ENCODE measurements around the gene CLIP2.
"Not testable (repeated sequence)": the region's sequence is repeated elsewhere in the genome, so short reads cannot be mapped to it uniquely, and the experiment has no call there.

The CLIP2 gene

GRCh38 chr7:74306730-74307469, 17.7 kb downstream of the CLIP2 start:
- TF ChIP-seq CTBP1 (IDR thresholded peaks at IDR 0.05; ENCODE audit: borderline replicate concordance) = no peak
- TF ChIP-seq BHLHE40 (IDR thresholded peaks at IDR 0.05; ENCODE audit: borderline replicate concordance) = no peak
- no peak for TF ChIP-seq L3MBTL2 (conservative IDR thresholded peaks at IDR 0.05)
- no peak for TF ChIP-seq FOXM1 (IDR thresholded peaks at IDR 0.05; ENCODE audit: borderline replicate concordance)
- TF ChIP-seq FOXK2 (IDR thresholded peaks at IDR 0.05) = no peak
- TF ChIP-seq FOXA1 (IDR thresholded peaks at IDR 0.05) = no peak
- no peak for TF ChIP-seq LEF1 (IDR thresholded peaks at IDR 0.05; ENCODE audit: borderline replicate concordance)
- no peak for TF ChIP-seq NFRKB (IDR thresholded peaks at IDR 0.05)
- TF ChIP-seq, protein P1, sequence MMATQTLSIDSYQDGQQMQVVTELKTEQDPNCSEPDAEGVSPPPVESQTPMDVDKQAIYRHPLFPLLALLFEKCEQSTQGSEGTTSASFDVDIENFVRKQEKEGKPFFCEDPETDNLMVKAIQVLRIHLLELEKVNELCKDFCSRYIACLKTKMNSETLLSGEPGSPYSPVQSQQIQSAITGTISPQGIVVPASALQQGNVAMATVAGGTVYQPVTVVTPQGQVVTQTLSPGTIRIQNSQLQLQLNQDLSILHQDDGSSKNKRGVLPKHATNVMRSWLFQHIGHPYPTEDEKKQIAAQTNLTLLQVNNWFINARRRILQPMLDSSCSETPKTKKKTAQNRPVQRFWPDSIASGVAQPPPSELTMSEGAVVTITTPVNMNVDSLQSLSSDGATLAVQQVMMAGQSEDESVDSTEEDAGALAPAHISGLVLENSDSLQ (IDR thresholded peaks at IDR 0.05) = no peak
- ChIA-PET POLR2A (no interaction called here), CTCF (no interaction called here)
- no peak for DNase-seq (ENCODE audit: extremely low spot score)

GRCh38 chr7:74307738-74308505, 18.7 kb downstream of the CLIP2 start:
- no peak for DNase-seq (ENCODE audit: extremely low spot score)
- POLR2A ChIA-PET = no interaction called here
- CTCF ChIA-PET = interaction anchor here (0.6 kb wide), 1 partner anchor 240 kb away, joined by 3 read pairs; no protein-coding TSS in a partner anchor
- TF ChIP-seq BHLHE40 (IDR thresholded peaks at IDR 0.05; ENCODE audit: borderline replicate concordance) = no peak
- TF ChIP-seq ZNF384 (IDR thresholded peaks at IDR 0.05) = no peak
- TF ChIP-seq FOXM1 (IDR thresholded peaks at IDR 0.05; ENCODE audit: borderline replicate concordance) = no peak
- TF ChIP-seq FOXA1 (IDR thresholded peaks at IDR 0.05) = no peak

GRCh38 chr7:74309181-74309580, 20.0 kb downstream of the CLIP2 start:
- ChIA-PET POLR2A (no interaction called here), CTCF (no interaction called here)
- TF ChIP-seq SUZ12 (IDR thresholded peaks at IDR 0.05) (no peak), BHLHE40 (IDR thresholded peaks at IDR 0.05; ENCODE audit: borderline replicate concordance) (no peak), NFRKB (IDR thresholded peaks at IDR 0.05) (no peak), ELF4 (IDR thresholded peaks at IDR 0.05) (no peak), ARNT (IDR thresholded peaks at IDR 0.05) (no peak), FOXA1 (IDR thresholded peaks at IDR 0.05) (no peak)
- TF ChIP-seq, protein P1 (IDR thresholded peaks at IDR 0.05) = no peak
- DNase-seq (ENCODE audit: extremely low spot score) = no peak

GRCh38 chr7:74311305-74311744, 22.1 kb downstream of the CLIP2 start:
- TF ChIP-seq, protein P1 (IDR thresholded peaks at IDR 0.05) = no peak
- TF ChIP-seq HDGF (IDR thresholded peaks at IDR 0.05; ENCODE audit: borderline replicate concordance) (no peak), FOXK2 (IDR thresholded peaks at IDR 0.05) (no peak), ARNT (IDR thresholded peaks at IDR 0.05) (no peak), CTBP1 (IDR thresholded peaks at IDR 0.05; ENCODE audit: borderline replicate concordance) (no peak), LEF1 (IDR thresholded peaks at IDR 0.05; ENCODE audit: borderline replicate concordance) (no peak), BHLHE40 (IDR thresholded peaks at IDR 0.05; ENCODE audit: borderline replicate concordance) (no peak)
- POLR2A ChIA-PET = no interaction called here
- no peak for DNase-seq (ENCODE audit: extremely low spot score)
- CTCF ChIA-PET = no interaction called here

DNA sequence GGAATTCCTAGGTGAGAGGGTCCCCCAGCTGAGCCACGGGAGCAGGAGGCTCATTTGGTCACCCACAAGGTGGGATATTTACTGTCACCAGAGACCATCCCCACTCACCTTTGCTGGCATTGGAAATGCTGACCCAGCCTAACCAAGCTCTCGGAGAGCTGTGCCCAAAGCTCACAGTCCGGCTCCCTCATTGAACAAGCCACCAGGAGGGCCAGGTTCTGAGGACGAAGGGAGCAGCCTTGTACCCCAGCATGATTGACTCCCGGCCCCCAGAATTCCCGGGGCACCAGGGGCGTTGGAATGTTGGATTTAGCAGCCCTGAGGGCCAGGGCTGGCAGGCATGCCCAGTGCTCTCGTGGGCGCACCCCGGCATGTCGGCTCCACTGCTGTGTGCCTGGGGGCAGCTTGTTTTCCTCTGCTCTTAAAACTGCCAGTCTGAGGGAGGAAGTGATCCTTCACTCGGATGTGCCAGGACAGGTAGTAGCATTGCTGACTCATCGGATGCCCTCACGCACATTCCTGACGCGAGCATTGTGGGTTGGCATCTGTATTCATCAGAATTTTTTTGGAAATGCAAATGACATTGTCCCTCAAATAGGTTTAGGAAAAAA, 23.3 kb downstream of the CLIP2 start:
- no peak for DNase-seq (ENCODE audit: extremely low spot score)
- TF ChIP-seq SUZ12 (IDR thresholded peaks at IDR 0.05) (no peak), TARDBP (IDR thresholded peaks at IDR 0.05) (no peak), CTBP1 (IDR thresholded peaks at IDR 0.05; ENCODE audit: borderline replicate concordance) (no peak), L3MBTL2 (conservative IDR thresholded peaks at IDR 0.05) (no peak), FOXM1 (IDR thresholded peaks at IDR 0.05; ENCODE audit: borderline replicate concordance) (no peak), BHLHE40 (IDR thresholded peaks at IDR 0.05; ENCODE audit: borderline replicate concordance) (no peak), NFRKB (IDR thresholded peaks at IDR 0.05) (no peak), LEF1 (IDR thresholded peaks at IDR 0.05; ENCODE audit: borderline replicate concordance) (no peak), ZNF384 (IDR thresholded peaks at IDR 0.05) (no peak), FOXA1 (IDR thresholded peaks at IDR 0.05) (no peak), SP1 (IDR thresholded peaks at IDR 0.05) (no peak), ARNT (IDR thresholded peaks at IDR 0.05) (no peak), HDGF (IDR thresholded peaks at IDR 0.05; ENCODE audit: borderline replicate concordance) (no peak)
- TF ChIP-seq, protein P1 (IDR thresholded peaks at IDR 0.05) = no peak
- ChIA-PET POLR2A (no interaction called here), CTCF (no interaction called here)

GRCh38 chr7:74315891-74316290, 26.7 kb downstream of the CLIP2 start:
- DNase-seq (ENCODE audit: extremely low spot score); CTCF ChIA-PET; POLR2A ChIA-PET: not testable (repeated sequence)

All from HEK293T (cell line).